ENCODE results near the gene FAM234A. TPM values are rescaled to one million over a fixed set of nuclear protein-coding genes. Genes with fewer than 3 reads are reported as not detected.
"Not testable (repeated sequence)": the region's sequence is repeated elsewhere in the genome, so short reads cannot be mapped to it uniquely, and the experiment has no call there.

Gene FAM234A
- total RNA-seq, 1 donor from 2014 or later: 171 TPM

- no peaks in the 10 kb centered on the region for H3K9me3 Mint-ChIP-seq (ENCODE audit: unreplicated experiment)
- no peaks in the 10 kb centered on the region for H3K27me3 Mint-ChIP-seq (ENCODE audit: unreplicated experiment)
- H3K4me3 Mint-ChIP-seq (ENCODE audit: unreplicated experiment): peak overlapping the region; percentile 90
- peak overlapping the region; percentile 90 for H3K27ac Mint-ChIP-seq (ENCODE audit: unreplicated experiment)
- no peak for TF ChIP-seq CTCF (IDR thresholded peaks at IDR 0.05)
- no peak for DNase-seq (ENCODE audit: extremely low spot score, unreplicated experiment)
- H3K4me1 Mint-ChIP-seq (ENCODE audit: unreplicated experiment): peaks cover 26% of the 10 kb centered on the region
- peaks cover 19% of the 10 kb centered on the region for H3K36me3 Mint-ChIP-seq (ENCODE audit: unreplicated experiment)
Measured at GRCh38 chr16:228151-228851, 6.3 kb upstream of the FAM234A start.

- Mint-ChIP-seq H3K36me3 (ENCODE audit: unreplicated experiment) (peaks cover 19% of the 10 kb centered on the region), H3K4me1 (ENCODE audit: unreplicated experiment) (peaks cover 26% of the 10 kb centered on the region), H3K27me3 (ENCODE audit: unreplicated experiment) (no peaks in the 10 kb centered on the region), H3K9me3 (ENCODE audit: unreplicated experiment) (no peaks in the 10 kb centered on the region), H3K4me3 (ENCODE audit: unreplicated experiment) (peak within 1 kb of the TSS; percentile 90), H3K27ac (ENCODE audit: unreplicated experiment) (peak within 1 kb of the TSS; percentile 90)
- TF ChIP-seq CTCF (IDR thresholded peaks at IDR 0.05): no peak
- DNase-seq (ENCODE audit: extremely low spot score, unreplicated experiment): peak; percentile 96
Measured at GRCh38 chr16:228852-229730, 5.5 kb upstream of the FAM234A start, which contains the start of gene LUC7L. Gene LUC7L, minus strand, starts transcription at chr16:229449. Its CDS starts 110 bp downstream, at chr16:229339.

- Mint-ChIP-seq H3K36me3 (ENCODE audit: unreplicated experiment) (peaks cover 19% of the 10 kb centered on the region), H3K9me3 (ENCODE audit: unreplicated experiment) (no peaks in the 10 kb centered on the region), H3K4me1 (ENCODE audit: unreplicated experiment) (peaks cover 26% of the 10 kb centered on the region), H3K4me3 (ENCODE audit: unreplicated experiment) (peak overlapping the region; percentile 55), H3K27me3 (ENCODE audit: unreplicated experiment) (no peaks in the 10 kb centered on the region), H3K27ac (ENCODE audit: unreplicated experiment) (peak overlapping the region; percentile 23)
- no peak for DNase-seq (ENCODE audit: extremely low spot score, unreplicated experiment)
- TF ChIP-seq CTCF (IDR thresholded peaks at IDR 0.05): no peak
Measured at GRCh38 chr16:229731-230281, 4.8 kb upstream of the FAM234A start.

GRCh38 chr16:230351-230750 lies 4.3 kb upstream of the FAM234A start:
- Mint-ChIP-seq H3K4me1 (ENCODE audit: unreplicated experiment) (peaks cover 29% of the 10 kb centered on the region), H3K36me3 (ENCODE audit: unreplicated experiment) (peaks cover 19% of the 10 kb centered on the region)
- not testable (repeated sequence) for DNase-seq (ENCODE audit: extremely low spot score, unreplicated experiment); H3K4me3 Mint-ChIP-seq (ENCODE audit: unreplicated experiment); H3K9me3 Mint-ChIP-seq (ENCODE audit: unreplicated experiment); H3K27me3 Mint-ChIP-seq (ENCODE audit: unreplicated experiment); H3K27ac Mint-ChIP-seq (ENCODE audit: unreplicated experiment)

GRCh38 chr16:230949-231348 lies 3.7 kb upstream of the FAM234A start:
- Mint-ChIP-seq H3K9me3 (ENCODE audit: unreplicated experiment) (no peaks in the 10 kb centered on the region), H3K27ac (ENCODE audit: unreplicated experiment) (no peak overlapping the region), H3K36me3 (ENCODE audit: unreplicated experiment) (peaks cover 15% of the 10 kb centered on the region), H3K4me1 (ENCODE audit: unreplicated experiment) (peaks cover 32% of the 10 kb centered on the region), H3K27me3 (ENCODE audit: unreplicated experiment) (no peaks in the 10 kb centered on the region), H3K4me3 (ENCODE audit: unreplicated experiment) (no peak overlapping the region)
- TF ChIP-seq CTCF (IDR thresholded peaks at IDR 0.05): no peak
- no peak for DNase-seq (ENCODE audit: extremely low spot score, unreplicated experiment)
